HCT116 (cell line): ENCODE results near the gene EVI5L. TPM values are rescaled to one million over a fixed set of nuclear protein-coding genes. Genes with fewer than 3 reads are reported as not detected.

Source experiments
- ATAC-seq: fragments of 200-7000 bp; cut with Tn5 transposase; 2 replicates; pipeline ENCODE4 v1.9.1; 2020; ENCODE audit warnings: mild to moderate bottlenecking, moderate library complexity
- BruUV-seq: library from RNA; stranded (reverse); fragments of 400-500 nt; replicated peaks from 2 replicates; lab custom pipeline; 2021; lab: Mats Ljungman, UMichigan
- CTCF ChIA-PET: fragments of 300-600 bp; sonication (Branson Sonifier 250); formaldehyde crosslinking; loops from one replicate; lab custom pipeline; 2021; ENCODE audit warnings: antibody characterized with exemption; lab: Charles Lee
- POLR2A ChIA-PET: fragments of 300-600, 350-600 bp; sonication (Branson Sonifier 250); formaldehyde crosslinking; loops from one replicate; lab custom pipeline; 2021; ENCODE audit warnings: antibody characterized with exemption; lab: Charles Lee
- RAD21 ChIA-PET, 2 experiments: fragments of 300-600 bp; sonication (Branson Sonifier 250); formaldehyde crosslinking; loops; one replicate each; lab custom pipeline; 2023; ENCODE audit warnings: low total read pairs in 2 of 2; ENCODE audit not compliant: uncharacterized antibody in 2 of 2, unreplicated experiment in 2 of 2, low non-redundant PET in 1 of 2; lab: Charles Lee
- DNase-seq: peaks from one replicate; pipeline ENCODE4 v3.0.0-alpha.2; 2010; ENCODE audit warnings: low read depth, low spot score
- H2AFZ ChIP-seq: fragments of 200-600 bp; shearing (Covaris generic), sonication (generic); 2 replicates; pipeline ENCODE4 v1.6.1; 2017; ENCODE audit warnings: low read depth, mixed run types, mixed read lengths, antibody characterized with exemption, low read length; ENCODE audit not compliant: poor library complexity, severe bottlenecking
- H3K27ac ChIP-seq: 2 replicates; pipeline ENCODE4 v1.5.1; 2012; ENCODE audit warnings: low read depth, low read length
- H3K27me3 ChIP-seq: fragments of 200-600 bp; sonication (generic); 2 replicates; pipeline ENCODE4 v1.6.1; 2016; ENCODE audit warnings: mixed run types, low read length, mixed read lengths; ENCODE audit not compliant: insufficient read depth
- H3K36me3 ChIP-seq, 2 experiments: fragments of 200-500 bp in 1 of 2; fragments of 200-600 bp in 1 of 2; sonication (Bioruptor generic) in 1 of 2; sonication (generic) in 1 of 2; 2 replicates each; pipeline versions ENCODE4 v1.5.1 to v1.6.1; 2014 to 2016; ENCODE audit warnings: low read length in 2 of 2, inconsistent platforms in 1 of 2, mixed read lengths in 1 of 2, mixed run types in 1 of 2; ENCODE audit not compliant: insufficient read depth in 2 of 2, control insufficient read depth in 1 of 2
- H3K4me1 ChIP-seq, 2 experiments: fragments of 200-600 bp in 1 of 2; sonication (generic) in 1 of 2; 2 replicates each; pipeline versions ENCODE4 v1.5.1 to v1.6.1; 2012 to 2017; ENCODE audit warnings: low read length in 2 of 2, inconsistent platforms in 1 of 2, mild to moderate bottlenecking in 1 of 2, mixed read lengths in 1 of 2, mixed run types in 1 of 2, moderate library complexity in 1 of 2; ENCODE audit not compliant: insufficient read depth in 2 of 2, control insufficient read depth in 1 of 2
- H3K4me2 ChIP-seq: fragments of 200-600 bp; sonication (generic); 2 replicates; pipeline ENCODE4 v1.6.1; 2017; ENCODE audit warnings: mixed run types, low read length, mixed read lengths
- H3K4me3 ChIP-seq, 2 experiments: fragments of 200-600 bp in 1 of 2; sonication (generic) in 1 of 2; replicated peaks in 1 of 2; 2 replicates each; pipeline ENCODE4 v1.5.1; 2011 to 2016; ENCODE audit warnings: low read length in 2 of 2, control low read depth in 1 of 2, low read depth in 1 of 2, mild to moderate bottlenecking in 1 of 2, mixed read lengths in 1 of 2, mixed run types in 1 of 2
- H3K79me2 ChIP-seq: fragments of 200-600 bp; sonication (generic); 2 replicates; pipeline ENCODE4 v1.6.1; 2017; ENCODE audit warnings: mild to moderate bottlenecking, mixed run types, low read length, moderate library complexity, mixed read lengths; ENCODE audit not compliant: insufficient read depth
- H3K9ac ChIP-seq: fragments of 200-600 bp; sonication (generic); 2 replicates; pipeline ENCODE4 v1.6.1; 2016; ENCODE audit warnings: low read length, mixed read lengths
- H3K9me2 ChIP-seq: fragments of 200-600 bp; sonication (generic), shearing (Covaris generic); 2 replicates; pipeline ENCODE4 v1.6.1; 2017; ENCODE audit warnings: mixed run types, mild to moderate bottlenecking, moderate library complexity; ENCODE audit not compliant: insufficient read depth
- H3K9me3 ChIP-seq, 2 experiments: fragments of 200-500 bp in 1 of 2; fragments of 200-600 bp in 1 of 2; sonication (Bioruptor generic) in 1 of 2; sonication (generic) in 1 of 2; 2 replicates each; pipeline ENCODE4 v1.6.1; 2014 to 2017; ENCODE audit warnings: low read length in 2 of 2, mixed read lengths in 2 of 2, inconsistent platforms in 1 of 2, low read depth in 1 of 2, mild to moderate bottlenecking in 1 of 2, mixed run types in 1 of 2, moderate library complexity in 1 of 2; ENCODE audit not compliant: control insufficient read depth in 1 of 2, insufficient read depth in 1 of 2
- H4K20me1 ChIP-seq: fragments of 200-600 bp; sonication (generic), shearing (Covaris generic); 2 replicates; pipeline ENCODE4 v1.6.1; 2017; ENCODE audit warnings: mixed run types, mild to moderate bottlenecking, moderate library complexity; ENCODE audit not compliant: insufficient read depth
- CBX3 ChIP-seq: IDR thresholded peaks from 2 replicates; pipeline ENCODE4 v1.6.1; 2012; ENCODE audit warnings: low read depth
- EZH2 ChIP-seq: fragments of 200-600 bp; sonication (generic); IDR thresholded peaks from 2 replicates; pipeline ENCODE4 v1.6.1; 2017; ENCODE audit warnings: antibody characterized with exemption, mixed run types
- FOSL1 ChIP-seq: IDR thresholded peaks from 2 replicates; pipeline ENCODE4 v1.6.1; 2012; ENCODE audit warnings: low read depth
- RAD21 ChIP-seq: IDR thresholded peaks from 2 replicates; pipeline ENCODE4 v1.6.1; 2012; ENCODE audit warnings: low read depth, mild to moderate bottlenecking
- ZNF274 ChIP-seq: fragments of 200-500 bp; sonication (Bioruptor generic); IDR thresholded peaks from 2 replicates; pipeline ENCODE4 v1.6.1; 2014; ENCODE audit warnings: mild to moderate bottlenecking, low read depth, low read length, inconsistent platforms
- intact Hi-C: fragments of 100-400 bp; cut with micrococcal nuclease; formaldehyde crosslinking; loops from 2 replicates; pipeline ENCODE4 v1.10.0; 2022
- total RNA-seq: library from RNA; stranded (reverse); gene quantifications from one replicate; pipeline ENCODE4 v1.2.1, GENCODE V29; 2021; ENCODE audit not compliant: unreplicated experiment
- TF ChIP-seq, protein P1 (sequence below), 3 experiments: fragments of 200-600 bp in 1 of 3; sonication (generic) in 1 of 3; IDR thresholded peaks in 2 of 3; conservative IDR thresholded peaks in 1 of 3; 2 replicates each; pipeline ENCODE4 v1.5.1; 2012 to 2017; ENCODE audit warnings: low read depth in 2 of 3, low read length in 2 of 3, antibody characterized with exemption in 1 of 3, borderline replicate concordance in 1 of 3, control low read depth in 1 of 3, mild to moderate bottlenecking in 1 of 3, mixed read lengths in 1 of 3, mixed run types in 1 of 3, moderate library complexity in 1 of 3; ENCODE audit not compliant: insufficient read depth in 1 of 3

The EVI5L gene
- total RNA-seq, 1 experiment from 2014 or later: 15.0 TPM

DNA sequence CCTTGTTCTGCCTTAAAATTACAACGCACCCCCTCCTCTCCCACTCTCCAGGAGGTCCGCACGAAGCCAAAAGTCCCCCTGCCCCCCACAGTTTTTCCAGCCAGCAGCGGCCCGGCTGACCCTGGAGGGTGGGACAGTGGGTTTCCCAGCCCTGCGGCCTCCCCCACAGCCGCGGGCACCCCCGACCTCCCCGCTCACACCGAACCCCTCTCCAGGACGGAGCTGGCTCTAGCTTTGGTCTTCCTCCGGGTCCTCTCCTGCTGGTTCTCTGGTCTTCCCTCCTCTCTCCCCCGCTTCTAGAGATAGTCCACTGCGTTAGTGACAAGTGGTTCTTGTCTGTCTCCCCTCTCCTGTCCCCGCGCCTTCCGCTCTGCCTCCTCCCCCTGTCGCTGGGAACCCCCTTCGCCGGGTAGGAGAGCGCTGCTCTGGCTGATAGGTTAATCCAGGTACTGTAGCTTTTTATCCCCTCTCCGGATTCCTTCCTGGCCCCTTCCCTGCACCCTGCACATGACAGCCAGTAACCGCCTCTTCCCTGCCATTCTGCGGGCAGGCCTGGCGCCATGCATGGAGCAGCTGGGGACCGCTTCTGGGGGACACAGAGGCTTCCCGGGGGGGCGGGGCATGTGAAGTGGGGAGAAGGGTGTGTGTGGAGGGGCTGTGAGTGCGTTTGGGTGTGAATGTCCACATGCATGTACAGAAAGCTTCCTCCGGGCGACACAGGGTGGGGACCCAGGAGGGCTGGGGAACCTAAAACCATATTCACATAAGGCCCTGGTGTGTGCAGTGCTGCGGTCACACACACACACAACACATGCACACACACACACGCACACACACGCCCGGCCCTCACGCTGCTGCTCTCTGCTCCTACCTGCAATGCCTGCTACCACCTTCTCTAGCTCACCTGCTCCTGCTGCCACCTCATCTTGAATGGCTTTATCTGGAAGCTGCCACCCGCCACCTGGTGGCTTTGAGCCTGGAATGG, 27.0 kb downstream of the EVI5L start:
- Histone ChIP-seq H3K9ac (no peak overlapping the region), H3K4me3 (no peak overlapping the region), H3K79me2 (no peaks in the 10 kb centered on the region), H3K4me1 (peaks cover 11 to 24% of the 10 kb centered on the region in 2 experiments; a peak in 3 of 4 replicates), H2AFZ (no peak overlapping the region), H3K4me2 (no peak overlapping the region), H3K36me3 (no peaks in the 10 kb centered on the region), H3K27me3 (no peaks in the 10 kb centered on the region), H4K20me1 (no peaks in the 10 kb centered on the region), H3K9me3 (no peaks in the 10 kb centered on the region), H3K9me2 (no peaks in the 10 kb centered on the region), H3K27ac (no peak overlapping the region)
- no peak for DNase-seq
- no TSS peak for BruUV-seq
- ChIA-PET POLR2A (no interaction called here), RAD21 (no interaction called here), CTCF (interaction anchor here (1.4 kb wide), 1 partner anchor 13 kb away, joined by 6 read pairs; no protein-coding TSS in a partner anchor)
- intact Hi-C loops: no loop called here
- TF ChIP-seq CBX3 (no peak), EZH2 (no peak)
- ATAC-seq: no peak

DNA sequence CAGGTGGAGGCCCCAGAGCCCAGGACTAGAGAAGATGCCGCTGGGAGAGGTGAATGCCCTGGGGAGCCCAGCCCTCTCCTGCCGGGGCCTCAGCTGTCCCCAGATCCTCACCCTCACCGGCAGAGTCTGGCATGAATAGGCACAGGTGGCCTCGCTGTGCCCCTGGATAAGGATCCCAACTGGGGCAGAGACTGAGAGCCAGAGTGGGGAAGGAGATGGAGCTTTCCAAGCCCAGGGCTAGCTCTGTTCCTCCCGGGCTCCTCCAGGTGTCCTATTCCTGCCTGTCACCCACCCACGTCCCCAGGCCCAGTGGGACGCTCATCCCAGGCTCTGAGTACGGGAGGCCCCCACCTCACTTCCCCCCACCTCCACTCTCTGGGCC, 27.7 kb downstream of the EVI5L start:
- Histone ChIP-seq H4K20me1 (no peaks in the 10 kb centered on the region), H3K4me3 (no peak overlapping the region), H3K4me1 (peaks cover 10 to 27% of the 10 kb centered on the region in 2 experiments; a peak in 3 of 4 replicates), H3K27me3 (no peaks in the 10 kb centered on the region), H3K9me3 (no peaks in the 10 kb centered on the region), H2AFZ (no peak overlapping the region), H3K79me2 (no peaks in the 10 kb centered on the region), H3K4me2 (no peak overlapping the region), H3K36me3 (no peaks in the 10 kb centered on the region), H3K27ac (no peak overlapping the region), H3K9ac (no peak overlapping the region), H3K9me2 (no peaks in the 10 kb centered on the region)
- TF ChIP-seq RAD21 (no peak), FOSL1 (no peak), EZH2 (no peak), ZNF274 (no peak)
- TF ChIP-seq, protein P1, sequence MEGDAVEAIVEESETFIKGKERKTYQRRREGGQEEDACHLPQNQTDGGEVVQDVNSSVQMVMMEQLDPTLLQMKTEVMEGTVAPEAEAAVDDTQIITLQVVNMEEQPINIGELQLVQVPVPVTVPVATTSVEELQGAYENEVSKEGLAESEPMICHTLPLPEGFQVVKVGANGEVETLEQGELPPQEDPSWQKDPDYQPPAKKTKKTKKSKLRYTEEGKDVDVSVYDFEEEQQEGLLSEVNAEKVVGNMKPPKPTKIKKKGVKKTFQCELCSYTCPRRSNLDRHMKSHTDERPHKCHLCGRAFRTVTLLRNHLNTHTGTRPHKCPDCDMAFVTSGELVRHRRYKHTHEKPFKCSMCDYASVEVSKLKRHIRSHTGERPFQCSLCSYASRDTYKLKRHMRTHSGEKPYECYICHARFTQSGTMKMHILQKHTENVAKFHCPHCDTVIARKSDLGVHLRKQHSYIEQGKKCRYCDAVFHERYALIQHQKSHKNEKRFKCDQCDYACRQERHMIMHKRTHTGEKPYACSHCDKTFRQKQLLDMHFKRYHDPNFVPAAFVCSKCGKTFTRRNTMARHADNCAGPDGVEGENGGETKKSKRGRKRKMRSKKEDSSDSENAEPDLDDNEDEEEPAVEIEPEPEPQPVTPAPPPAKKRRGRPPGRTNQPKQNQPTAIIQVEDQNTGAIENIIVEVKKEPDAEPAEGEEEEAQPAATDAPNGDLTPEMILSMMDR (IDR thresholded peaks at IDR 0.05 in 2 of 3, conservative IDR thresholded peaks at IDR 0.05 in 1 of 3; ENCODE audit: borderline replicate concordance in 1 of 3, insufficient read depth in 1 of 3, low read depth in 2 of 3, low read length in 2 of 3): no peak
- CTCF ChIA-PET: interaction anchor here (1.4 kb wide), 1 partner anchor 12 kb away, joined by 6 read pairs; no protein-coding TSS in a partner anchor
- ATAC-seq (no peak), DNase-seq (no peak)
- RAD21 ChIA-PET: no interaction called here
- POLR2A ChIA-PET: no interaction called here
- intact Hi-C loops: no loop called here
- BruUV-seq: no TSS peak
